GM06990 (cell line): ENCODE measurements around the gene PAM16.
A peak's percentile ranks its signal among the peaks of the same experiment; 100 is the strongest.

ENCODE experiments used
- DNase-seq: peaks from one replicate; pipeline ENCODE4 v3.0.0-alpha.2; 2011; ENCODE audit not compliant: insufficient read length; ENCODE audit errors: extremely low read depth
- H3K27me3 ChIP-seq: replicated peaks from 2 replicates; pipeline ENCODE4 v1.6.0; 2011; ENCODE audit warnings: low read length; ENCODE audit not compliant: control insufficient read depth, insufficient read depth
- H3K36me3 ChIP-seq: 2 replicates; pipeline ENCODE4 v1.5.1; 2011; ENCODE audit warnings: low read length; ENCODE audit not compliant: control insufficient read depth, insufficient read depth
- H3K4me3 ChIP-seq: replicated peaks from 2 replicates; pipeline ENCODE4 v1.5.1; 2011; ENCODE audit warnings: low read depth, mild to moderate bottlenecking, control low read depth, low read length
- CTCF ChIP-seq: IDR thresholded peaks from 2 replicates; pipeline ENCODE4 v1.5.1; 2011; ENCODE audit warnings: low read length, control low read depth, mild to moderate bottlenecking, inconsistent platforms; ENCODE audit not compliant: insufficient read depth, poor library complexity, severe bottlenecking

PAM16 gene

GRCh38 chr16:4323071-4323844 is 27.9 kb downstream of the PAM16 start:
- H3K36me3 ChIP-seq: no peaks in the 10 kb centered on the region
- no peak for DNase-seq
- no peak for TF ChIP-seq CTCF
- no peak overlapping the region for H3K4me3 ChIP-seq
- H3K27me3 ChIP-seq: no peaks in the 10 kb centered on the region

GRCh38 chr16:4322121-4323052 is 28.7 kb downstream of the PAM16 start:
- Histone ChIP-seq H3K4me3 (no peak overlapping the region), H3K36me3 (no peaks in the 10 kb centered on the region), H3K27me3 (no peaks in the 10 kb centered on the region)
- no peak for DNase-seq
- no peak for TF ChIP-seq CTCF

GRCh38 chr16:4321286-4322120 is 29.6 kb downstream of the PAM16 start:
- Histone ChIP-seq H3K36me3 (no peaks in the 10 kb centered on the region), H3K27me3 (no peaks in the 10 kb centered on the region), H3K4me3 (no peak overlapping the region)
- no peak for DNase-seq
- TF ChIP-seq CTCF: no peak

- H3K36me3 ChIP-seq: no peaks in the 10 kb centered on the region
- no peak for DNase-seq
- H3K4me3 ChIP-seq: no peak overlapping the region
- no peaks in the 10 kb centered on the region for H3K27me3 ChIP-seq
- TF ChIP-seq CTCF: no peak
Measured at GRCh38 chr16:4320571-4321137, 30.5 kb downstream of the PAM16 start.

GRCh38 chr16:4319454-4320421 is 31.4 kb downstream of the PAM16 start:
- peak; percentile 63 for DNase-seq

More at GRCh38 chr16:4319454-4320421, 31.4 kb downstream of the PAM16 start:
- H3K27me3 ChIP-seq: peaks cover 4% of the 10 kb centered on the region
- no peak overlapping the region for H3K4me3 ChIP-seq
- no peak for TF ChIP-seq CTCF
- no peaks in the 10 kb centered on the region for H3K36me3 ChIP-seq
